Aorta (tissue), 5 donors: Measurements from ENCODE around the gene TRPM2. TPM values are rescaled to one million over a fixed set of nuclear protein-coding genes. Genes with fewer than 3 reads are reported as not detected.
"Not testable (repeated sequence)": the region's sequence is repeated elsewhere in the genome, so short reads cannot be mapped to it uniquely, and the experiment has no call there.

Source experiments
- ATAC-seq: fragments of 200-7000 bp; cut with Tn5 transposase; one replicate; pipeline ENCODE4 v1.9.1; 2022; ENCODE audit warnings: moderate library complexity; ENCODE audit not compliant: low FRiP score
- DNase-seq, 2 donors: peaks; one replicate each; pipeline ENCODE4 v3.0.0-alpha.2; 2020
- H3K27ac ChIP-seq, 2 donors: one replicate each; pipeline ENCODE4 v1.5.1; 2013; ENCODE audit warnings: low read length in 2 of 2, mild to moderate bottlenecking in 2 of 2, moderate library complexity in 2 of 2, control low read depth in 1 of 2, inconsistent platforms in 1 of 2, low read depth in 1 of 2
- H3K27me3 ChIP-seq, 2 donors: one replicate each; pipeline ENCODE4 v1.6.1; 2013; ENCODE audit warnings: control low read depth in 1 of 2, low read length in 1 of 2, mild to moderate bottlenecking in 1 of 2, moderate library complexity in 1 of 2; ENCODE audit not compliant: insufficient read depth in 2 of 2, control insufficient read depth in 1 of 2
- H3K36me3 ChIP-seq, 2 donors: one replicate each; pipeline ENCODE4 v1.6.1; 2013; ENCODE audit warnings: control low read depth in 1 of 2, low read length in 1 of 2, mild to moderate bottlenecking in 1 of 2; ENCODE audit not compliant: insufficient read depth in 2 of 2, control insufficient read depth in 1 of 2
- H3K4me1 ChIP-seq, 2 donors: one replicate each; pipeline ENCODE4 v1.6.1; 2013; ENCODE audit warnings: low read length in 2 of 2, control low read depth in 1 of 2, mild to moderate bottlenecking in 1 of 2, moderate library complexity in 1 of 2; ENCODE audit not compliant: insufficient read depth in 2 of 2, control insufficient read depth in 1 of 2
- H3K4me3 ChIP-seq, 2 donors: one replicate each; pipeline ENCODE4 v1.5.1; 2013; ENCODE audit warnings: low read length in 2 of 2, control low read depth in 1 of 2, mild to moderate bottlenecking in 1 of 2
- H3K9me3 ChIP-seq: one replicate; pipeline ENCODE4 v1.6.1; 2013; ENCODE audit warnings: mild to moderate bottlenecking, low read length; ENCODE audit not compliant: control insufficient read depth
- WGBS, 2 donors: extraction: QIAGEN DNeasy Blood & Tissue Kit; methylation state at CpG; one replicate each; pipeline ENCODE4 v1.1.7; 2013; 5-methylcytosine and 5-hydroxymethylcytosine counted together
- intact Hi-C, 2 donors: fragments of 100-400 bp; cut with DNase I; formaldehyde crosslinking; loops; one replicate each; pipeline versions ENCODE4 v1.14.2 to v1.15.0; 2022
- polyA plus RNA-seq, 2 donors: library from polyadenylated mRNA; stranded (reverse); fragments of 200-250 nt; gene quantifications; one replicate each; pipeline ENCODE4 v1.2.3, GENCODE V29; 2013
- total RNA-seq, 2 donors: library from RNA; stranded (reverse); fragmentation: NEBNext Ultra II Directional; extraction: Animal tissue kit (Norgen Biotek cat#: 25700); gene quantifications; one replicate each; pipeline ENCODE4 v1.2.1, GENCODE V29; 2021
- donor health status: healthy with polysubstance abuse.
- donor health status: Bipolar disorder and iron deficiency.
- donor health status: DM: no; HTN: no; CAD: no.
- donor health status: DM: no; HTN: no; CAD: no.
- donor health status: DM: yes; HTN: yes; CAD: no.

Gene TRPM2
- total and polyA plus RNA-seq, 4 donors = 2.2 to 15.8 (median 5.9) TPM

GRCh38 chr21:44404482-44404881 is 51.1 kb downstream of the TRPM2 start:
- DNase-seq, H3K9me3 ChIP-seq, H3K4me1 ChIP-seq, ATAC-seq, H3K4me3 ChIP-seq, intact Hi-C loops, H3K36me3 ChIP-seq, H3K27me3 ChIP-seq, H3K27ac ChIP-seq: not testable (repeated sequence)
- WGBS, 2 donors = 89 to 91% methylated on average over 7 of the region's 7 CpGs

- no peaks in the 10 kb centered on the region for H3K4me1 ChIP-seq
- H3K9me3 ChIP-seq = peaks cover 1% of the 10 kb centered on the region
- H3K36me3 ChIP-seq = no peaks in the 10 kb centered on the region
- intact Hi-C loops = no loop called here
- H3K27ac ChIP-seq = no peak overlapping the region
- no peak overlapping the region for H3K4me3 ChIP-seq
- peak in 1 of 2 donors; percentile 74 for DNase-seq
- ATAC-seq = no peak
- no peaks in the 10 kb centered on the region for H3K27me3 ChIP-seq
- 86 to 90% methylated on average over 32 to 34 of the region's 34 CpGs for WGBS, 2 donors
Observed at GRCh38 chr21:44405091-44405947, 51.9 kb downstream of the TRPM2 start.

- H3K27me3 ChIP-seq = no peaks in the 10 kb centered on the region
- 86 to 89% methylated on average over 37 of the region's 37 CpGs for WGBS, 2 donors
- peaks cover 1% of the 10 kb centered on the region for H3K9me3 ChIP-seq
- ATAC-seq = no peak
- intact Hi-C loops = no loop called here
- H3K27ac ChIP-seq = no peak overlapping the region
- no peak overlapping the region for H3K4me3 ChIP-seq
- H3K36me3 ChIP-seq = no peaks in the 10 kb centered on the region
- no peaks in the 10 kb centered on the region for H3K4me1 ChIP-seq
- peak in 1 of 2 donors; percentile 63 for DNase-seq
Observed at GRCh38 chr21:44405948-44406872, 52.8 kb downstream of the TRPM2 start.

GRCh38 chr21:44406953-44407352 is 53.5 kb downstream of the TRPM2 start:
- ATAC-seq (no peak), DNase-seq (no peak)
- intact Hi-C loops = no loop called here

GRCh38 chr21:44407493-44407892 is 54.1 kb downstream of the TRPM2 start:
- DNase-seq (no peak), ATAC-seq (no peak)
- WGBS, 2 donors = 84% methylated on average over 7 of the region's 7 CpGs
- H3K36me3 ChIP-seq = no peaks in the 10 kb centered on the region
- H3K27me3 ChIP-seq = no peaks in the 10 kb centered on the region
- H3K9me3 ChIP-seq = peaks cover 1% of the 10 kb centered on the region
- intact Hi-C loops = no loop called here
- H3K4me1 ChIP-seq = no peaks in the 10 kb centered on the region
- no peak overlapping the region for H3K4me3 ChIP-seq
- no peak overlapping the region for H3K27ac ChIP-seq

More at GRCh38 chr21:44406953-44407352, 53.5 kb downstream of the TRPM2 start:
- H3K4me1 ChIP-seq = no peaks in the 10 kb centered on the region
- no peak overlapping the region for H3K27ac ChIP-seq
- peaks cover 1% of the 10 kb centered on the region for H3K9me3 ChIP-seq
- H3K27me3 ChIP-seq = no peaks in the 10 kb centered on the region
- H3K4me3 ChIP-seq = no peak overlapping the region
- H3K36me3 ChIP-seq = no peaks in the 10 kb centered on the region
- 80 to 93% methylated on average over 7 to 8 of the region's 8 CpGs for WGBS, 2 donors

GRCh38 chr21:44408226-44408625 is 54.8 kb downstream of the TRPM2 start:
- WGBS, 2 donors = 52 to 57% methylated on average over 15 of the region's 15 CpGs
- ATAC-seq (no peak), DNase-seq (peak in 1 of 2 donors; percentile 21)
- Histone ChIP-seq H3K36me3 (no peaks in the 10 kb centered on the region), H3K4me3 (no peak overlapping the region), H3K9me3 (peaks cover 1% of the 10 kb centered on the region), H3K27me3 (no peaks in the 10 kb centered on the region), H3K27ac (no peak overlapping the region), H3K4me1 (no peaks in the 10 kb centered on the region)
- intact Hi-C loops = no loop called here

- Histone ChIP-seq H3K36me3 (no peaks in the 10 kb centered on the region), H3K9me3 (peaks cover 1% of the 10 kb centered on the region), H3K4me1 (no peaks in the 10 kb centered on the region), H3K4me3 (no peak overlapping the region), H3K27ac (no peak overlapping the region), H3K27me3 (no peaks in the 10 kb centered on the region)
- WGBS, 2 donors = 89 to 94% methylated on average over 27 of the region's 27 CpGs
- peak; percentile 23 to 54 for DNase-seq
- intact Hi-C loops = loop anchor here in 1 of 2 donors (10.0 kb wide), 1 partner anchor 49 kb away; no protein-coding TSS in a partner anchor
- no peak for ATAC-seq
Observed at GRCh38 chr21:44413566-44414290, 60.3 kb downstream of the TRPM2 start.
